NCI-H128 (cell line): ENCODE data around the gene RABGAP1L.
"Not testable (repeated sequence)": the region's sequence is repeated elsewhere in the genome, so short reads cannot be mapped to it uniquely, and the experiment has no call there.

ENCODE experiments used
- DNase-seq: peaks from one replicate; lab custom pipeline; 2025; ENCODE audit not compliant: unreplicated experiment; lab: John Stamatoyannopoulos, UW

RABGAP1L gene

DNA sequence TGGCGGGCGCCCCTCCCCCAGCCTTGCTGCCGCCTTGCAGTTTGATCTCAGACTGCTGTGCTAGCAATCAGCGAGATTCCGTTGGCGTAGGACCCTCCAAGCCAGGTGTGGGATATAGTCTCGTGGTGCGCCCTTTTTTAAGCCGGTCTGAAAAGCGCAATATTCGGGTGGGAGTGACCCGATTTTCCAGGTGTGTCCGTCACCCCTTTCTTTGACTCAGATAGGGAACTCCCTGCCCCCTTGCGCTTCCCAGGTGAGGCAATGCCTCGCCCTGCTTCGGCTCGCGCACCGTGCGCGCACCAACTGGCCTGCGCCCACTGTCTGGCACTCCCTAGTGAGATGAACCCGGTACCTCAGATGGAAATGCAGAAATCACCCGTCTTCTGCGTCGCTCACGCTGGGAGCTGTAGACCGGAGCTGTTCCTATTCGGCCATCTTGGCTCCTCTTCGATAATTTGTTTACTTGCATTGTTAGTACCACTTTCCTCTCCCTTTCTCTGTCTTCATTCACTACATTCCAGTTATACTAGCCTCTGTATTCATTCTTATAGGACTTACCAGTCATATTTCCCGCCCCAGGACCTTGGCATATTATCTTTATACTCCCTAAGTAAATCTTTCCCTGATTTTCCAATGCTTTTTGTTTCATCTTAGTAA, 79.7 kb downstream of the RABGAP1L start:
- not testable (repeated sequence) for DNase-seq

GRCh38 chr1:174239541-174239940, 80.2 kb downstream of the RABGAP1L start:
- DNase-seq, result no peak

GRCh38 chr1:174242856-174243255, 83.5 kb downstream of the RABGAP1L start:
- no peak for DNase-seq

- DNase-seq, result no peak
Observed at GRCh38 chr1:174243451-174244000, 84.2 kb downstream of the RABGAP1L start.

- no peak for DNase-seq
Observed at GRCh38 chr1:174244017-174244416, 84.7 kb downstream of the RABGAP1L start.

GRCh38 chr1:174247472-174247871, 88.2 kb downstream of the RABGAP1L start:
- no peak for DNase-seq

DNA sequence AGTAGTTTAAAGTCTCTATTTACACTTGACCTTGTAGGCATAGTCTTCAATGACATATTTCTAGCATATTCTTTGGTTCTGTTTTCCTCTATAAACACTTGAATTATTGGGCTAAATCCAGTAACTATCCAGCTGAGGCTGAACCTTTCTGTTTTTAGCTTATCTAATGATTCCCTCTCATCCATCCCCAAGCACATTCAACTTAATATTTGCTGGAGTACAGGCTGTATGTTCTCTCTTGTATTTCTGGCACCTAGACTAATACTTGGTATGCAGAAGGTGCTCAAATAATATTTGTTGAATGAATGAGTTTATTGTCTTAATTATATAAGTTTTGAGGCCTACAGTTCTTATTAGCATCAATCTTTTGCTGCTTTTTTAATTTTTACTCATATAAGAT, 88.7 kb downstream of the RABGAP1L start:
- no peak for DNase-seq

DNA sequence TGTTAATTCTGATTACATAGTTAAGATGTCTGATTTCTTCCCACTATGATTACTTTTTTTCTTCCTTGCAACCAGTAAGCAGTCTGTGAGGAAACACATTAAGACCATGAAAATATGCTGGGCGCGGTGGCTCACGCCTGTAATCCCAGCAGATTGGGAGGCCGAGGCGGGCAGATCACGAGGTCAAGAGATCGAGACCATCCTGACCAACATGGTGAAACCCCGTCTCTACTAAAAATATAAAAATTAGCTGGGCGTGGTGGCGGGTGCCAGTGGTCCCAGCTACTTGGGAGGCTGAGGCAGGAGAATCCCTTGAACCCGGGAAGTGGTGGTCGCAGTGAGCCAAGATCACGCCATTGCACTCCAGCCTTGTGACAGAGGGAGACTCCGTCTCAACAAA, 97.1 kb downstream of the RABGAP1L start:
- DNase-seq, result not testable (repeated sequence)

DNA sequence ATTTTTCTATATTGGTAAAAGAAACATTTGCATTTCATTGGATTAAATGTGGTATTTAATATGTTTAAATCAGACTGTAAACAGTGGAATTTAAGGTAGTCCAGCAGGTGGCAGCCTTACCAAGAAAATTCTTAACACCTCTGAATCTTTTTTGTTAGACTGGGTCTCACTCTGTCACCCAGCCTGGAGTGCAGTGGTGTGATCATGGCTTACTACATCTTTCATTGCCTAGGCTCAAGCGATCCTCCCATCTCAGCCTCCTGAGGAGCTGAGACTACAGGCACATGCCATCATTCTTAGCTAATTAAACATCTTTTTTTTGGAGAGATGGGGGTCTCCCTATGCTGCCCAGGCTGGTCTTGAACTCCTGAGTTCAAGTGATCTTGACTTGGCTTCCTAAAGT, 98.8 kb downstream of the RABGAP1L start:
- peak; percentile 18 for DNase-seq

DNA sequence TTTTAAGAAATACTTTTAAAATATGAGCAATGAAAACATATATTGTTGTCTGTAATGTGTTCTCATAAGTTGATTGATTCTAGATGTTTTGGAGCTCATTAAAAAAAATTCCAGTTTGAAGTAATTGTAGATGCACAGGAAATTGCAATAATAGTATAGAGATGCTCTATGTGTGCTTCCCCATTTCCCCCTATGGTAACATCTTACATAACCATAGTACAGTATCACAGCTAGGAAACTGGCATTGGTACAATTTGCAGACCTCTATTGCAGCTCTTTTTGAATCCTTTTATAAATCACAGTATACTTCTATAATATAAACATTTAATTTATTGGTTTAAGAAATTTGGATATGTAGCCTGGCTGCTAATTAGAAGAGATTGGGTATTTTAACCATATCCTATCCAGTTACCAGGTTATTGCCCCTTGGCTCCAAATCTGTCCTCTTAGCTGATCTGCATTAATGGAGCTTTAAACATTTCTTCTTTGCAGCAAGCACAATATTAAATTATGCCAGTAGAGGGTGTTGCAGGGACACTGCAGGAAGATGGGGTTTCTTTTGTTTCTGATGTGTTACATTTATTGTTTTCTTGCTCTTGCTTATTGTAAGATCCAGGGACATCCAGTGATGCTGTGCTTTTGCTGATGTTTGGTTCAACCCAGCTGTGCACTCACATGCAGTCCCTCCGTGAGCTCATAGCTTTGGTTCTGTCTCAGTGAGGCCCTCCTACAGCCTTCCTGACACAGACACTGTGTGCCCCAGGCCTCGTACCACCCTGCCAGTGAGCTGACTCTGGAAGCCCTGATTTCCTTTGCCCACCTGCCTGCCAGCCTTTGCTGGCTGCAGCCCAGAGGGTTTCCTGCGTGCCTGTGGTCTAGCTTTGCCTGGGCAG, 103.3 kb downstream of the RABGAP1L start:
- DNase-seq, result peak; percentile 26

DNA sequence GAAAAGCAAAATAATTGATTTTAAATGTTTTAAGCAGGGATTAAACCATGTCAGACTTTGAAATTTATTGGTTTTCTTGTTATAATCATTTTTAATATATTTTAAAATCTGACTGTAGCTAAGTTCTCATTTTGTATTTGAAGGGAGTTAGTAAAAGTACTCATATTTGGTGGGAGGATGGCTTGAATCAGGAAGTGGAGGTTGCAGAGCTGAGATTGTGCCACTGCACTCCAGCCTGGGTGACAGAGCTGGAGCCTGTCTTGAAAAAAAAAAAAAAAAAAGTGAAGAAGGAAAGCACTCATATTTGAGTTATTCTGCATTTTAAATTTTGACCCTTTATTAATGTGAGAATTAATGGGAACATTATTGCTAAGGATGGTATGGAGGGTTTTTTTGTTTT, 106.0 kb downstream of the RABGAP1L start:
- no peak for DNase-seq

- DNase-seq, result no peak
Observed at GRCh38 chr1:174266476-174266875, 107.2 kb downstream of the RABGAP1L start.

GRCh38 chr1:174266991-174267612, 107.8 kb downstream of the RABGAP1L start:
- DNase-seq, result no peak

DNA sequence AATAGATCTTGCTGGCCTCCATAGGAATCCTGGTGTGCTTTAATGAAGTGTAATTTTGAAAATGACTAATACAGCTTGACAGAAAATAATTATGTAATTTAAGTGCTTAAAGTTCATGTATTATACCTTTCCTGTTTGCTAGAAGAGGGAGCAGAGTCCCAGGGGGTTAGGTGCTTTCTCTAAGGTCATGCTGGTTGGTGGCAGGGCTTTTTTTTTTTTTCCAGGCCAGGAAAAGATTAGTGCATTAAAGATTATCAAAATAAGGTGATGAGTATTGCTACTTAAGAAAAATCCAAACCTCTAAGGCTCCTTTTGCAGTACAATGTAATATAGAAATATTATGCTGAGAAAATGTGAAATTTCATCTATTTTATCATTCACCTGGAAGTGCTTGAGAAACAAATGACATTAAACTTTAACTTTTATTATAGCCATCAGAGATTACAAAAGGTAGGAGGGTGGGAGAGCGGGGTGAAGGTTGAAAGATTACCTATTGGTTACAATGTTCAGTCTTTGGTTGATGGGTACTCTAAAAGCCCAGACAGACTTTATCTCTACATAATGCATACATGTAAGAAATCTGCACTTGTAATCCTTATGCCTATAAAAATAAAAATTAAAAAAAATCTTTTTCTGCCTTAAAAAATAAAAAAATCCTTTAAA, 110.8 kb downstream of the RABGAP1L start:
- DNase-seq, result no peak

DNA sequence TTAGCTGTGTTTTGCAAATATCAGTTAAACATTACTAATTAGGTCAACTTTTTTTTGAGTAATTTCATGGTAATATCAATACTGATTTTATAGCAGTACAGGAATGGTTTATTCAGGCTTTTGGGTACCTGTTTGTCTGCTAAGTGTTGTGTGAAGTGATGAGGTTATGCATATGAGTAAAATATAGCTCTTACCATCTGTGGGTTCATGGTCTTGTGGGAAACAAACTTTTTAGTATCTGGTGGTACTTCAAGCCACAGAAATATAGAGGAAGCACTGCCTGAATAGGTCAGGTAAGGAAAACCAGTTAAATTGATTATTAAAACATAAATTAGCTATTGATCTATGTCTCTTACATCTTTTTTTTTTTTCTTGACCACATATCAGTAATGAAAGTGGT, 113.9 kb downstream of the RABGAP1L start:
- DNase-seq, result no peak

DNA sequence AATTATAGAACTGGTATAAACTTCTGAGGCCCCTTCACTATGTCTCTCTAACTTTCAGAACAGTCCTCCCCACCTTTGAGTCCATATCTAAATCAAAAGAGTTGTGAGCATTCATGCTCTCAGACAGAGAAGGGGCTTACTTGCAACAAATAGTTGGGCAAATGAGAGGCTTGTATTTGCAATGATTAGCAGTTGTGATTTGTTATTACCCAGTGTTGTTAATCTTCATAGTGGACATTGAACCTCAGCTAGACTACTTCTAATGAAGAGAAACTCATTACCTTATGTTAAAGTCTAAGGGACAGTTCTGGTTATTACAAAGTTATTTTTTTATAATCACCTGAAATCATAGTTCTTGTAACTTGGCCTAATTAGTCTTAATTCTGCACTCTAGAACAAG, 114.5 kb downstream of the RABGAP1L start:
- no peak for DNase-seq

DNA sequence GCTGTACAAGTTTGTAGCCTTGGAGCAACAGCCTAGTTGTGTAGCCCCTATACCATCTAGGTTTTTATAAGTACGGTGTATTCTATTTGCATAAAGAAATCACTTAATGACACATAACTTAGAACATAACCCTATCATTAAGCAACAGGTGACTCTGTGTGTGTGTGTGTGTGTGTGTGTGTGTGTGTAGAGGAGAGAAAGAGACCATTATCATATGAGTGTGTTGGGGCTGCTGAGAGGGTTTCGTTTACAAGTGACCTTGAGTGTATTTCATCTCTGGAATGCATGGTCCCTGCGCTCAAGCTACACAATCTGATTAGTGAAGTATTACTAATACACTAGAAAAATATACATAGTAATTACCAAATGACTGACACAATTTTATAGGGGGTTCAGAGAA, 115.1 kb downstream of the RABGAP1L start:
- DNase-seq, result no peak

GRCh38 chr1:174274884-174275283, 115.6 kb downstream of the RABGAP1L start:
- DNase-seq, result no peak

DNA sequence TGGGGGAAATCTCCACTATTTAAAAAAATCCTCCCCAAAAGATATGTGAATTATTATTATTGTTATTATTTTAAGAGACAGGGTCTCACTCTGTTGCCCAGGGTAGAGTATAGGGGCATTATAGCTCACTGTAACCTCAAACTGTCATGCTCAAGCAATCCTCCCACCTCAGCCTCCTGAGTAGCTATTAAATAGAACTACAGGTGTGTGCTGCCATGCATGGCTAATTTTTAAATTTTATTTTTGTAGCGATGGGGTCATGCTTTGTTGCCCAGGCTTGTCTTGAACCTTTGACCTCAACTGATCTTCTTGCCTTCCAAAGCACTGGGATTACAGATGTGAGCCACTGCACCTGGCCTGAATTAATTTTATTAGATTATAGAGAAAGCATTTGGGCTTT, 116.8 kb downstream of the RABGAP1L start:
- no peak for DNase-seq

DNA sequence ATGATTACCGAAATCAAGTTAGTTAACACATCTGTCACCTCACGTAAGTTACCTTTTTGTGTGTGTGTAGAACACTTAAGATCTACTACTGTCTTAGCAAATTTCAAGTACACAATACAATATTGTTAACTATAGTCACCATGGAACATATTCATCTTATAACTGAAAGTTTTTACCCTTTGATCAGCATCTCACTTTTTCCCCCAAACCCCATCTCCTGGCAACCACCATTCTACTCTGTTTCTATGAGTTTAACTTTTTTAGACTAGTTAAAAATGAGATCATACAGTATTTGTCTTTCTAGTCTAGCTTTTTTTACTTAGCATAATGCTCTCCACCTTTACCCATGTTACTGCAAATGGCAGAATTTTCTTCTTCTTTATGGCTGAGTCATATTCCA, 124.7 kb downstream of the RABGAP1L start:
- DNase-seq, result no peak

DNA sequence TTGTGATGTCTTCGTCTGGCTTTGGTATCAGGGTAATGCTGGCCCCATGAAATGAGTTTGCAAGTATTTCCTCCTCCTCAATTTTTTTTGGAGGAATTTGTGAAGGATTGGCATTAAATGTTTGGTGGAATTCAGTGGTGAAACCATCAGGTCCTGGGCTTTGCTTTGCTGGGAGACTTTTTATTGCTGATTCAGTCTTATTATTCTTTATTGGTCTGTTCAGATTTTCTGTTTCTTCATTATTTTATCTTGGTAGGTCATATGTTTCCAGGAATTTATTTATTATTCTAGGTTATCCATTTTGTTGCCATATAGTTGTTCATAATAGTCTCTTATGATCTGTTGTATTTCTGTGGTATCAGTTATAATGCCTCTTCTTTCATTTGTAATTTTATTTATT, 126.7 kb downstream of the RABGAP1L start:
- DNase-seq, result no peak
